Measurements from ENCODE around the gene NAALADL2.
"Not testable (repeated sequence)": the region's sequence is repeated elsewhere in the genome, so short reads cannot be mapped to it uniquely, and the experiment has no call there.

The NAALADL2 gene

GRCh38 chr3:175386630-175387029, 527.5 kb downstream of the NAALADL2 start:
- DNase-seq = no peak

GRCh38 chr3:175389560-175389959, 530.4 kb downstream of the NAALADL2 start:
- no peak for DNase-seq

- DNase-seq = no peak
These were observed 532.5 kb downstream of the NAALADL2 start for GRCh38 chr3:175391601-175392000.

GRCh38 chr3:175392653-175393052, 533.5 kb downstream of the NAALADL2 start:
- DNase-seq = no peak

GRCh38 chr3:175397372-175397771, 538.2 kb downstream of the NAALADL2 start:
- DNase-seq = no peak

GRCh38 chr3:175398676-175399075, 539.5 kb downstream of the NAALADL2 start:
- no peak for DNase-seq

- DNase-seq = no peak
These were observed 540.2 kb downstream of the NAALADL2 start for GRCh38 chr3:175399156-175399840.

GRCh38 chr3:175404027-175404426, 544.9 kb downstream of the NAALADL2 start:
- no peak for DNase-seq

- no peak for DNase-seq
These were observed 545.5 kb downstream of the NAALADL2 start for GRCh38 chr3:175404621-175405020.

- DNase-seq = no peak
These were observed 551.1 kb downstream of the NAALADL2 start for GRCh38 chr3:175410251-175410650.

- no peak for DNase-seq
These were observed 552.3 kb downstream of the NAALADL2 start for GRCh38 chr3:175411405-175411804.

GRCh38 chr3:175411946-175412345, 552.8 kb downstream of the NAALADL2 start:
- no peak for DNase-seq

- DNase-seq = no peak
These were observed 554.8 kb downstream of the NAALADL2 start for GRCh38 chr3:175413926-175414325.

GRCh38 chr3:175416600-175416999, 557.5 kb downstream of the NAALADL2 start:
- DNase-seq = no peak

GRCh38 chr3:175417426-175417825, 558.3 kb downstream of the NAALADL2 start:
- DNase-seq = no peak

- no peak for DNase-seq
These were observed 562.8 kb downstream of the NAALADL2 start for GRCh38 chr3:175421902-175422301.

GRCh38 chr3:175422744-175423143, 563.6 kb downstream of the NAALADL2 start:
- DNase-seq = no peak

GRCh38 chr3:175423848-175424247, 564.7 kb downstream of the NAALADL2 start:
- not testable (repeated sequence) for DNase-seq

GRCh38 chr3:175426805-175427204, 567.7 kb downstream of the NAALADL2 start:
- no peak for DNase-seq

GRCh38 chr3:175428466-175428865, 569.3 kb downstream of the NAALADL2 start:
- DNase-seq = no peak

- no peak for DNase-seq
These were observed 572.0 kb downstream of the NAALADL2 start for GRCh38 chr3:175430983-175431773.

GRCh38 chr3:175432376-175433025, 573.4 kb downstream of the NAALADL2 start:
- DNase-seq = no peak

GRCh38 chr3:175433026-175433674, 574.0 kb downstream of the NAALADL2 start:
- DNase-seq = no peak
